ENCODE results near the gene NMT1. TPM values are rescaled to one million over a fixed set of nuclear protein-coding genes. Genes with fewer than 3 reads are reported as not detected.

NMT1 gene
- total and polyA plus RNA-seq, 2 of the 13 experiments (the other 11 are each of a cell fraction or from before 2014, with no cell fraction given) = 75.7 to 142 TPM

GRCh38 chr17:45043813-45044540, 17.1 kb upstream of the NMT1 start (continued):
- TF ChIP-seq PAXIP1 (CRISPR knock-in tag; conservative IDR thresholded peaks at IDR 0.05) (peak; percentile 56), ZNF550 (CRISPR knock-in tag; IDR thresholded peaks at IDR 0.05; ENCODE audit: borderline replicate concordance) (no peak), ZNF224 (CRISPR knock-in tag; IDR thresholded peaks at IDR 0.05) (no peak), ZNF431 (CRISPR knock-in tag; IDR thresholded peaks at IDR 0.05; ENCODE audit: borderline replicate concordance, low read depth) (no peak), ZNF577 (CRISPR knock-in tag; IDR thresholded peaks at IDR 0.05; ENCODE audit: borderline replicate concordance, low read depth) (no peak), LCORL (IDR thresholded peaks at IDR 0.05) (no peak), LCORL (CRISPR knock-in tag; IDR thresholded peaks at IDR 0.05) (peak; percentile 31; the same call in 1 of the 2 replicates), HMGXB4 (CRISPR knock-in tag; IDR thresholded peaks at IDR 0.05; ENCODE audit: borderline replicate concordance in 1 of 2, low read depth in 1 of 2) (0 out of 4 replicates have a peak, but pooled peaks of 1 of the 2 experiments have one; percentile 51), HNRNPH1 (optimal IDR thresholded peaks at IDR 0.05; ENCODE audit: low read depth, low read length) (no peak), STAT5B (CRISPR knock-in tag; IDR thresholded peaks at IDR 0.05) (no peak), HNRNPL (IDR thresholded peaks at IDR 0.05; ENCODE audit: low read depth, low read length) (no peak), ELF1 (CRISPR knock-in tag; IDR thresholded peaks at IDR 0.05) (0 out of 2 replicates have a peak, but pooled peaks have one; percentile 28), ZNF331 (CRISPR knock-in tag; IDR thresholded peaks at IDR 0.05) (0 out of 2 replicates have a peak, but pooled peaks have one; percentile 19), SUZ12 (IDR thresholded peaks at IDR 0.05; ENCODE audit: low read depth, low read length) (no peak), ZNF570 (CRISPR knock-in tag; IDR thresholded peaks at IDR 0.05; ENCODE audit: borderline replicate concordance) (no peak), SP1 (IDR thresholded peaks at IDR 0.05) (no peak), SP1 (CRISPR knock-in tag; IDR thresholded peaks at IDR 0.05) (no peak), TOE1 (CRISPR knock-in tag; IDR thresholded peaks at IDR 0.05) (no peak), MIXL1 (CRISPR knock-in tag; IDR thresholded peaks at IDR 0.05) (0 out of 2 replicates have a peak, but pooled peaks have one; percentile 17), ZNF777 (CRISPR knock-in tag; IDR thresholded peaks at IDR 0.05) (peak; percentile 47; the same call in 1 of the 2 replicates), DZIP1 (CRISPR knock-in tag; IDR thresholded peaks at IDR 0.05) (no peak), FOXJ3 (CRISPR knock-in tag; IDR thresholded peaks at IDR 0.05; ENCODE audit: borderline replicate concordance) (no peak), ZNF337 (CRISPR knock-in tag; IDR thresholded peaks at IDR 0.05; ENCODE audit: borderline replicate concordance, low read depth) (no peak)

Data from HepG2 (cell line).